ENCODE results near the gene LIMCH1.
A peak's percentile ranks its signal among the peaks of the same experiment; 100 is the strongest.
"Not testable (repeated sequence)": the region's sequence is repeated elsewhere in the genome, so short reads cannot be mapped to it uniquely, and the experiment has no call there.

LIMCH1 gene

GRCh38 chr4:41640906-41641305, 102.9 kb downstream of the LIMCH1 start:
- H3K27me3 Mint-ChIP-seq: peaks cover 10% of the 10 kb centered on the region
- no peaks in the 10 kb centered on the region for H3K9me3 Mint-ChIP-seq
- DNase-seq (ENCODE audit: low spot score in 2 of 2) (no peak), ATAC-seq (ENCODE audit: low read depth) (no peak)
- no peak overlapping the region for H3K27ac Mint-ChIP-seq
- H3K36me3 Mint-ChIP-seq: no peaks in the 10 kb centered on the region
- no peak overlapping the region for H3K4me3 Mint-ChIP-seq
- H3K4me1 Mint-ChIP-seq: no peaks in the 10 kb centered on the region

- H3K27me3 Mint-ChIP-seq: peaks cover 13% of the 10 kb centered on the region
- not testable (repeated sequence) for H3K4me1 Mint-ChIP-seq; H3K9me3 Mint-ChIP-seq; H3K27ac Mint-ChIP-seq; H3K4me3 Mint-ChIP-seq; DNase-seq (ENCODE audit: low spot score in 2 of 2); H3K36me3 Mint-ChIP-seq; ATAC-seq (ENCODE audit: low read depth)
Measured at GRCh38 chr4:41642746-41643145, 104.8 kb downstream of the LIMCH1 start.

GRCh38 chr4:41643331-41643730, 105.4 kb downstream of the LIMCH1 start:
- DNase-seq (ENCODE audit: low spot score in 2 of 2): no peak
- no peak overlapping the region for H3K27ac Mint-ChIP-seq
- peaks cover 13% of the 10 kb centered on the region for H3K27me3 Mint-ChIP-seq
- H3K4me1 Mint-ChIP-seq: no peaks in the 10 kb centered on the region
- H3K9me3 Mint-ChIP-seq: no peaks in the 10 kb centered on the region
- ATAC-seq (ENCODE audit: low read depth): no peak
- H3K36me3 Mint-ChIP-seq: no peaks in the 10 kb centered on the region
- H3K4me3 Mint-ChIP-seq: no peak overlapping the region

DNA sequence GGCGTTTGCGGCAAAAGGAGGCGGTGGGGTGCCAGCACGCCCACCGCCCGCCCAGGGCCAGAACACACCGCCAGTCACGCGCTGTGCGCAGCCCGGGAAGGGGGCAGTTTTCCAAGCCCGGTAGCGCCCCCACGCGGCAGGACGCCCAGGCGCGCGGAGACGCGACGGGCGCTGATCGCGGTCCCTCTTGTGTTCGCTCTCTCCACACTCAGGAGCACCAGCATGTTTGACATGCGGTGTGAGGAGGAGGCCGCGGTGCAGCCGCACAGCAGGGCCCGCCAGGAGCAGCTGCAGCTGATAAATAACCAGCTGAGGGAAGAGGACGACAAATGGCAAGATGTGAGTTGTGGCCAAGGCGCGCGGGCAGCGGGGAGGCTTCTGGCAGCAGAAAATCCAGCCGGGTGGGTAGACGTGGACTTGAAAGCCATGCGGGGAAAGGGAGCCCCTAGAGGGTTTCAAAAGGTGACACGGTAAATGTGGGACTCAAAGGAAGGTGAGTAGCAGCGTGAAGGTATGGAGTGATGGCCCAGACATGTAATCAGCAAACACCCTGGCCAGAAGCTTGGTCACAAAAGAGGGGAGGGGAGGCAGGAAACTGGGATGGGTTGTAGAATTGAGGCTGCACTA, 106.4 kb downstream of the LIMCH1 start:
- H3K27ac Mint-ChIP-seq: no peak overlapping the region
- no peak overlapping the region for H3K4me3 Mint-ChIP-seq
- H3K4me1 Mint-ChIP-seq: no peaks in the 10 kb centered on the region
- ATAC-seq (ENCODE audit: low read depth) (no peak), DNase-seq (ENCODE audit: low spot score in 2 of 2) (no peak)
- peaks cover 13% of the 10 kb centered on the region for H3K27me3 Mint-ChIP-seq
- H3K36me3 Mint-ChIP-seq: no peaks in the 10 kb centered on the region
- H3K9me3 Mint-ChIP-seq: no peaks in the 10 kb centered on the region

- H3K36me3 Mint-ChIP-seq: no peaks in the 10 kb centered on the region
Measured at GRCh38 chr4:41644915-41645295, 106.9 kb downstream of the LIMCH1 start.

GRCh38 chr4:41645728-41646390, 107.9 kb downstream of the LIMCH1 start:
- Mint-ChIP-seq H3K4me3 (no peak overlapping the region), H3K27ac (no peak overlapping the region), H3K36me3 (no peaks in the 10 kb centered on the region), H3K9me3 (no peaks in the 10 kb centered on the region), H3K27me3 (peaks cover 12% of the 10 kb centered on the region), H3K4me1 (no peaks in the 10 kb centered on the region)
- ATAC-seq (ENCODE audit: low read depth) (no peak), DNase-seq (ENCODE audit: low spot score in 2 of 2) (no peak)

More at GRCh38 chr4:41644915-41645295, 106.9 kb downstream of the LIMCH1 start:
- no peak for DNase-seq (ENCODE audit: low spot score in 2 of 2)
- Mint-ChIP-seq H3K9me3 (no peaks in the 10 kb centered on the region), H3K4me3 (no peak overlapping the region), H3K27me3 (peaks cover 12% of the 10 kb centered on the region), H3K27ac (no peak overlapping the region), H3K4me1 (no peaks in the 10 kb centered on the region)
- ATAC-seq (ENCODE audit: low read depth): no peak

- Mint-ChIP-seq H3K36me3 (no peaks in the 10 kb centered on the region), H3K9me3 (no peaks in the 10 kb centered on the region), H3K27me3 (peaks cover 12% of the 10 kb centered on the region)
Measured at GRCh38 chr4:41646862-41647261, 108.9 kb downstream of the LIMCH1 start.

GRCh38 chr4:41647383-41647782, 109.4 kb downstream of the LIMCH1 start:
- H3K4me3 Mint-ChIP-seq: no peak overlapping the region
- DNase-seq (ENCODE audit: low spot score in 2 of 2) (no peak), ATAC-seq (ENCODE audit: low read depth) (peak; percentile 24)
- H3K36me3 Mint-ChIP-seq: no peaks in the 10 kb centered on the region
- no peak overlapping the region for H3K27ac Mint-ChIP-seq
- H3K4me1 Mint-ChIP-seq: no peaks in the 10 kb centered on the region
- peaks cover 12% of the 10 kb centered on the region for H3K27me3 Mint-ChIP-seq
- H3K9me3 Mint-ChIP-seq: no peaks in the 10 kb centered on the region

More at GRCh38 chr4:41646862-41647261, 108.9 kb downstream of the LIMCH1 start:
- DNase-seq (ENCODE audit: low spot score in 2 of 2) (no peak), ATAC-seq (ENCODE audit: low read depth) (no peak)
- H3K4me1 Mint-ChIP-seq: no peaks in the 10 kb centered on the region
- H3K4me3 Mint-ChIP-seq: no peak overlapping the region
- no peak overlapping the region for H3K27ac Mint-ChIP-seq

GRCh38 chr4:41651150-41651549, 113.2 kb downstream of the LIMCH1 start:
- ATAC-seq (ENCODE audit: low read depth); DNase-seq (ENCODE audit: low spot score in 2 of 2); H3K36me3 Mint-ChIP-seq: not testable (repeated sequence)

GRCh38 chr4:41652971-41653370, 115.0 kb downstream of the LIMCH1 start:
- Mint-ChIP-seq H3K27ac (no peak overlapping the region), H3K9me3 (no peaks in the 10 kb centered on the region), H3K27me3 (peaks cover 2% of the 10 kb centered on the region), H3K4me3 (no peak overlapping the region), H3K36me3 (no peaks in the 10 kb centered on the region), H3K4me1 (no peaks in the 10 kb centered on the region)
- ATAC-seq (ENCODE audit: low read depth) (no peak), DNase-seq (ENCODE audit: low spot score in 2 of 2) (no peak)

More at GRCh38 chr4:41651150-41651549, 113.2 kb downstream of the LIMCH1 start:
- not testable (repeated sequence) for H3K4me3 Mint-ChIP-seq, H3K9me3 Mint-ChIP-seq, H3K4me1 Mint-ChIP-seq, H3K27ac Mint-ChIP-seq, H3K27me3 Mint-ChIP-seq

DNA sequence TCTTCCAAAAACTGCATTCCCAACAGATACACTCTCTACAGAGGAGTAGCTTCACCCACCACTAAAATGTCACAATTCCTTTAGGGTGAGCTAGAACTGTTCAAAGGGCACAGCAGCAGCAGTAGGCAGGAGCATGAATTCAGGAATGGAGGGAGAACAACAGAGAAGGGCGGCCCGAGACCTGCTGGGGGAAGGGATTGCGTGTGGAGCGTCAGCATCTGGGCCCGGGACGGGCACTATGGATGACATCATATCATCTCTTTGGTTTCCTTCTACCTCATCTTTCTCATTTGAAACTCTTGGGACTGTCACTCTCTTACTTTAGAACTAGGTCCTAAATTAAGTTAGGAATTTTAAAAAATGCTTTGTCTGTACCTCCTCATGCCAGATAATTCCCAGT, 115.6 kb downstream of the LIMCH1 start:
- Mint-ChIP-seq H3K4me3 (no peak overlapping the region), H3K36me3 (no peaks in the 10 kb centered on the region), H3K4me1 (no peaks in the 10 kb centered on the region), H3K9me3 (no peaks in the 10 kb centered on the region), H3K27me3 (peaks cover 2% of the 10 kb centered on the region), H3K27ac (no peak overlapping the region)
- ATAC-seq (ENCODE audit: low read depth) (no peak), DNase-seq (ENCODE audit: low spot score in 2 of 2) (no peak)

GRCh38 chr4:41655177-41655576, 117.2 kb downstream of the LIMCH1 start:
- H3K9me3 Mint-ChIP-seq: no peaks in the 10 kb centered on the region
- no peak overlapping the region for H3K27ac Mint-ChIP-seq
- no peak overlapping the region for H3K4me3 Mint-ChIP-seq
- DNase-seq (ENCODE audit: low spot score in 2 of 2) (no peak), ATAC-seq (ENCODE audit: low read depth) (no peak)
- H3K27me3 Mint-ChIP-seq: peaks cover 3% of the 10 kb centered on the region
- no peaks in the 10 kb centered on the region for H3K4me1 Mint-ChIP-seq
- no peaks in the 10 kb centered on the region for H3K36me3 Mint-ChIP-seq

- Mint-ChIP-seq H3K36me3 (no peaks in the 10 kb centered on the region), H3K27me3 (peaks cover 8% of the 10 kb centered on the region), H3K9me3 (no peaks in the 10 kb centered on the region), H3K27ac (no peak overlapping the region), H3K4me1 (no peaks in the 10 kb centered on the region), H3K4me3 (no peak overlapping the region)
- DNase-seq (ENCODE audit: low spot score in 2 of 2): no peak
- no peak for ATAC-seq (ENCODE audit: low read depth)
Measured at GRCh38 chr4:41656106-41656505, 118.1 kb downstream of the LIMCH1 start.

DNA sequence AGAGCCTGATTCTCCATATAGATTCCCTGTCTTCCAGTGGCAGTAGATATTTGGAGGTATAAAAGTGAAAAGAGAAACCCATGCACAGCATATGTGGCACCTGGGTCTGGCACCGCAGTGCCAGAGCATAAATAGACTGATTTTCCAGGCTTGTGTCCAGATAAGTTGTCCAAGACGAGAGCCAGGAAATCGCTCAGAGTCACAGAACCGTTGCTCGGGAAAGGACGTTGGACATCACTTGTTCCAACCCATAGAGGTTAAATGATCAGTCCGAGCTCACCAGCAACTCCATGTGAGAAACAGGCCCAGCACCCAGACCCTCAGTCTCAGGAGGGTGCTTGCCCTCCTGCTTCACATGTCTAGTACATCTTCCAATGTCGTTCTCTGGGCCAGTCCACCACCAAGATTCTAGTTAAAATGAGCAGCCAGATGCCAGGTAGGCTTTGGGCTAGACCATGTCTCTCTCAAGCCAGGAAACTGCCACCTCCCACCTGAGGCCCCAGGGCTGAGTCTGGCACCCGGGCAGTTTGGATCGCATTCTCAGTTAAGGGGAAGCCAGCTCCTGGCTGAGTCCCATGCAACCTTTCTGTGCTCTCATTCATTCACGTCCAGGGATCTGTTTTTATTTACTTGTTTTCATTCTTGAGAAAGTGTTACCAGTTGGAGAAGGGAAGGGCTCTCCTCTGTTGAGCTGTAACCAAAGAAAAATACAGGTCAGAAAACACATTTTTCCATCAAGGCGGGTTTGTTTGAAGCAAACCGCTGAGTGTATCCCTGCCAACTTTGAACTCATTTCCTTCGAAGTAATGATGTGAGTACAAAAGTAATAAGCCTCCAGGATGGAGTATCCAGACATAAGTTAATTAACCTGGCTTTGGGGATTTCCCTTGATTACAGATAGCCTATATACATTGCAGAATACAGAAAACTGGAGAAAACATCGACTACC, 118.9 kb downstream of the LIMCH1 start:
- Mint-ChIP-seq H3K27ac (no peak overlapping the region), H3K27me3 (peaks cover 8% of the 10 kb centered on the region), H3K4me1 (no peaks in the 10 kb centered on the region), H3K4me3 (no peak overlapping the region), H3K9me3 (no peaks in the 10 kb centered on the region), H3K36me3 (no peaks in the 10 kb centered on the region)
- DNase-seq (ENCODE audit: low spot score in 2 of 2): no peak
- no peak for ATAC-seq (ENCODE audit: low read depth)

All from memory B cell (primary cell).